HCT116 (cell line): ENCODE measurements around the gene ACOXL. TPM values are rescaled to one million over a fixed set of nuclear protein-coding genes. Genes with fewer than 3 reads are reported as not detected.

ENCODE experiments used
- ATAC-seq: fragments of 200-7000 bp; cut with Tn5 transposase; 2 replicates; pipeline ENCODE4 v1.9.1; 2020; ENCODE audit warnings: mild to moderate bottlenecking, moderate library complexity
- BruUV-seq: library from RNA; stranded (reverse); fragments of 400-500 nt; replicated peaks from 2 replicates; lab custom pipeline; 2021; lab: Mats Ljungman, UMichigan
- CTCF ChIA-PET: fragments of 300-600 bp; sonication (Branson Sonifier 250); formaldehyde crosslinking; loops from one replicate; lab custom pipeline; 2021; ENCODE audit warnings: antibody characterized with exemption; lab: Charles Lee
- POLR2A ChIA-PET: fragments of 300-600, 350-600 bp; sonication (Branson Sonifier 250); formaldehyde crosslinking; loops from one replicate; lab custom pipeline; 2021; ENCODE audit warnings: antibody characterized with exemption; lab: Charles Lee
- RAD21 ChIA-PET, 2 experiments: fragments of 300-600 bp; sonication (Branson Sonifier 250); formaldehyde crosslinking; loops; one replicate each; lab custom pipeline; 2023; ENCODE audit warnings: low total read pairs in 2 of 2; ENCODE audit not compliant: uncharacterized antibody in 2 of 2, unreplicated experiment in 2 of 2, low non-redundant PET in 1 of 2; lab: Charles Lee
- DNase-seq: peaks from one replicate; pipeline ENCODE4 v3.0.0-alpha.2; 2010; ENCODE audit warnings: low read depth, low spot score
- H2AFZ ChIP-seq: fragments of 200-600 bp; shearing (Covaris generic), sonication (generic); 2 replicates; pipeline ENCODE4 v1.6.1; 2017; ENCODE audit warnings: low read depth, mixed run types, mixed read lengths, antibody characterized with exemption, low read length; ENCODE audit not compliant: poor library complexity, severe bottlenecking
- H3K27ac ChIP-seq: 2 replicates; pipeline ENCODE4 v1.5.1; 2012; ENCODE audit warnings: low read depth, low read length
- H3K27me3 ChIP-seq: fragments of 200-600 bp; sonication (generic); 2 replicates; pipeline ENCODE4 v1.6.1; 2016; ENCODE audit warnings: mixed run types, low read length, mixed read lengths; ENCODE audit not compliant: insufficient read depth
- H3K36me3 ChIP-seq, 2 experiments: fragments of 200-500 bp in 1 of 2; fragments of 200-600 bp in 1 of 2; sonication (Bioruptor generic) in 1 of 2; sonication (generic) in 1 of 2; 2 replicates each; pipeline versions ENCODE4 v1.5.1 to v1.6.1; 2014 to 2016; ENCODE audit warnings: low read length in 2 of 2, inconsistent platforms in 1 of 2, mixed read lengths in 1 of 2, mixed run types in 1 of 2; ENCODE audit not compliant: insufficient read depth in 2 of 2, control insufficient read depth in 1 of 2
- H3K4me1 ChIP-seq, 2 experiments: fragments of 200-600 bp in 1 of 2; sonication (generic) in 1 of 2; 2 replicates each; pipeline versions ENCODE4 v1.5.1 to v1.6.1; 2012 to 2017; ENCODE audit warnings: low read length in 2 of 2, inconsistent platforms in 1 of 2, mild to moderate bottlenecking in 1 of 2, mixed read lengths in 1 of 2, mixed run types in 1 of 2, moderate library complexity in 1 of 2; ENCODE audit not compliant: insufficient read depth in 2 of 2, control insufficient read depth in 1 of 2
- H3K4me2 ChIP-seq: fragments of 200-600 bp; sonication (generic); 2 replicates; pipeline ENCODE4 v1.6.1; 2017; ENCODE audit warnings: mixed run types, low read length, mixed read lengths
- H3K4me3 ChIP-seq, 2 experiments: fragments of 200-600 bp in 1 of 2; sonication (generic) in 1 of 2; replicated peaks in 1 of 2; 2 replicates each; pipeline ENCODE4 v1.5.1; 2011 to 2016; ENCODE audit warnings: low read length in 2 of 2, control low read depth in 1 of 2, low read depth in 1 of 2, mild to moderate bottlenecking in 1 of 2, mixed read lengths in 1 of 2, mixed run types in 1 of 2
- H3K79me2 ChIP-seq: fragments of 200-600 bp; sonication (generic); 2 replicates; pipeline ENCODE4 v1.6.1; 2017; ENCODE audit warnings: mild to moderate bottlenecking, mixed run types, low read length, moderate library complexity, mixed read lengths; ENCODE audit not compliant: insufficient read depth
- H3K9ac ChIP-seq: fragments of 200-600 bp; sonication (generic); 2 replicates; pipeline ENCODE4 v1.6.1; 2016; ENCODE audit warnings: low read length, mixed read lengths
- H3K9me2 ChIP-seq: fragments of 200-600 bp; sonication (generic), shearing (Covaris generic); 2 replicates; pipeline ENCODE4 v1.6.1; 2017; ENCODE audit warnings: mixed run types, mild to moderate bottlenecking, moderate library complexity; ENCODE audit not compliant: insufficient read depth
- H3K9me3 ChIP-seq, 2 experiments: fragments of 200-500 bp in 1 of 2; fragments of 200-600 bp in 1 of 2; sonication (Bioruptor generic) in 1 of 2; sonication (generic) in 1 of 2; 2 replicates each; pipeline ENCODE4 v1.6.1; 2014 to 2017; ENCODE audit warnings: low read length in 2 of 2, mixed read lengths in 2 of 2, inconsistent platforms in 1 of 2, low read depth in 1 of 2, mild to moderate bottlenecking in 1 of 2, mixed run types in 1 of 2, moderate library complexity in 1 of 2; ENCODE audit not compliant: control insufficient read depth in 1 of 2, insufficient read depth in 1 of 2
- H4K20me1 ChIP-seq: fragments of 200-600 bp; sonication (generic), shearing (Covaris generic); 2 replicates; pipeline ENCODE4 v1.6.1; 2017; ENCODE audit warnings: mixed run types, mild to moderate bottlenecking, moderate library complexity; ENCODE audit not compliant: insufficient read depth
- ATF3 ChIP-seq: IDR thresholded peaks from 2 replicates; pipeline ENCODE4 v1.6.1; 2012
- CBX3 ChIP-seq: IDR thresholded peaks from 2 replicates; pipeline ENCODE4 v1.6.1; 2012; ENCODE audit warnings: low read depth
- CEBPB ChIP-seq: IDR thresholded peaks from 2 replicates; pipeline ENCODE4 v1.6.1; 2012; ENCODE audit warnings: low read depth
- EGR1 ChIP-seq: IDR thresholded peaks from 2 replicates; pipeline ENCODE4 v1.6.1; 2012; ENCODE audit warnings: low read depth
- ELF1 ChIP-seq: IDR thresholded peaks from 2 replicates; pipeline ENCODE4 v1.6.1; 2012; ENCODE audit warnings: low read depth, borderline replicate concordance
- FOSL1 ChIP-seq: IDR thresholded peaks from 2 replicates; pipeline ENCODE4 v1.6.1; 2012; ENCODE audit warnings: low read depth
- MAX ChIP-seq: IDR thresholded peaks from 2 replicates; pipeline ENCODE4 v1.6.1; 2012
- RAD21 ChIP-seq: IDR thresholded peaks from 2 replicates; pipeline ENCODE4 v1.6.1; 2012; ENCODE audit warnings: low read depth, mild to moderate bottlenecking
- SIN3A ChIP-seq: IDR thresholded peaks from 2 replicates; pipeline ENCODE4 v1.6.1; 2012; ENCODE audit warnings: low read depth
- TCF7L2 ChIP-seq: IDR thresholded peaks from 2 replicates; pipeline ENCODE4 v1.7.0; 2011; ENCODE audit warnings: borderline replicate concordance, inconsistent platforms; ENCODE audit not compliant: insufficient read depth, insufficient read length; ENCODE audit errors: extremely low read depth
- ZBTB33 ChIP-seq: IDR thresholded peaks from 2 replicates; pipeline ENCODE4 v1.6.1; 2011; ENCODE audit warnings: mild to moderate bottlenecking, low read length, moderate library complexity; ENCODE audit not compliant: insufficient replicate concordance; ENCODE audit errors: extremely low read depth
- intact Hi-C: fragments of 100-400 bp; cut with micrococcal nuclease; formaldehyde crosslinking; loops from 2 replicates; pipeline ENCODE4 v1.10.0; 2022
- total RNA-seq: library from RNA; stranded (reverse); gene quantifications from one replicate; pipeline ENCODE4 v1.2.1, GENCODE V29; 2021; ENCODE audit not compliant: unreplicated experiment

ACOXL gene
- total RNA-seq, 1 experiment from 2014 or later = 5.5 TPM

GRCh38 chr2:110735366-110735765, 3.0 kb downstream of the ACOXL start:
- ChIA-PET CTCF (interaction anchor here (1.2 kb wide), 1 partner anchor 20 kb away, joined by 4 read pairs; no protein-coding TSS in a partner anchor), RAD21 (no interaction called here), POLR2A (no interaction called here)
- Histone ChIP-seq H3K4me3 (no peak overlapping the region), H3K27ac (no peak overlapping the region), H3K27me3 (no peaks in the 10 kb centered on the region), H3K9me2 (no peaks in the 10 kb centered on the region), H3K36me3 (no peaks in the 10 kb centered on the region), H3K4me1 (peaks cover 10 to 28% of the 10 kb centered on the region in 2 experiments; a peak in 2 of 4 replicates), H2AFZ (no peak overlapping the region), H3K79me2 (no peaks in the 10 kb centered on the region), H3K9ac (no peak overlapping the region), H3K9me3 (no peaks in the 10 kb centered on the region; a peak in 1 of 4 replicates), H4K20me1 (no peaks in the 10 kb centered on the region), H3K4me2 (no peak overlapping the region)
- BruUV-seq = no TSS peak
- intact Hi-C loops = no loop called here
- no peak for TF ChIP-seq ZBTB33
- no peak for TF ChIP-seq FOSL1
- no peak for TF ChIP-seq SIN3A
- no peak for TF ChIP-seq CBX3
- TF ChIP-seq CEBPB = no peak
- no peak for TF ChIP-seq TCF7L2
- TF ChIP-seq ATF3 = no peak
- TF ChIP-seq EGR1 = no peak
- no peak for TF ChIP-seq ELF1
- no peak for TF ChIP-seq MAX
- TF ChIP-seq RAD21 = no peak
- DNase-seq (no peak), ATAC-seq (no peak)
